IMR-90 (cell line): ENCODE results near the gene SNCG.

Source experiments
- CHD1 ChIP-seq: IDR thresholded peaks from 2 replicates; pipeline ENCODE4 v1.6.1; 2012; ENCODE audit warnings: low read depth, low read length, improper control_type of control experiment
- CTCF ChIP-seq: conservative IDR thresholded peaks from 2 replicates; pipeline ENCODE4 v1.5.1; 2012; ENCODE audit warnings: mild to moderate bottlenecking, low read depth, low read length, improper control_type of control experiment
- POLR2A ChIP-seq: IDR thresholded peaks from 2 replicates; pipeline ENCODE4 v1.6.1; 2012; ENCODE audit warnings: mild to moderate bottlenecking, low read depth, low read length

- TF ChIP-seq CTCF (no peak), CHD1 (no peak), POLR2A (no peak)
Measured at GRCh38 chr10:86964847-86965190, 6.4 kb downstream of the SNCG start.
